ENCODE results near the gene MTREX.

- TF ChIP-seq CTCF (IDR thresholded peaks at IDR 0.05) (no peak), POLR2A (IDR thresholded peaks at IDR 0.05) (no peak)
Observed at GRCh38 chr5:55316837-55317236, 9.0 kb downstream of the MTREX start.
